HepG2 (cell line): ENCODE measurements around the gene SEC14L5. TPM values are rescaled to one million over a fixed set of nuclear protein-coding genes. Genes with fewer than 3 reads are reported as not detected.

Experiments used
- CAMTA2 ChIP-seq: sonication (generic); formaldehyde crosslinking; IDR thresholded peaks from 2 replicates; pipeline ENCODE4 v1.4.0; 2020; ENCODE audit warnings: mild to moderate bottlenecking, missing genetic modification reagents, borderline replicate concordance
- CC2D1A ChIP-seq: sonication (generic); formaldehyde crosslinking; IDR thresholded peaks from 2 replicates; pipeline ENCODE4 v1.8.1; 2023; ENCODE audit warnings: mild to moderate bottlenecking, missing genetic modification reagents
- CHD2 ChIP-seq: IDR thresholded peaks from 2 replicates; pipeline ENCODE4 v1.6.1; 2011; ENCODE audit warnings: low read depth, low read length, improper control_type of control experiment
- DMAP1 ChIP-seq: IDR thresholded peaks from 2 replicates; pipeline ENCODE4 v1.6.1; 2016
- ESRRA ChIP-seq: sonication (generic); formaldehyde crosslinking; IDR thresholded peaks from 2 replicates; pipeline ENCODE4 v1.5.1; 2020; ENCODE audit warnings: mild to moderate bottlenecking, low read depth, missing genetic modification reagents
- GABPB1 ChIP-seq: IDR thresholded peaks from 2 replicates; pipeline ENCODE4 v1.6.1; 2016; ENCODE audit warnings: mild to moderate bottlenecking, missing genetic modification reagents, moderate library complexity, missing compliant biosample characterization
- KDM4B ChIP-seq: sonication (generic); formaldehyde crosslinking; IDR thresholded peaks from 2 replicates; pipeline ENCODE4 v1.4.0; 2020; ENCODE audit warnings: missing genetic modification reagents
- MAZ ChIP-seq, 2 experiments: sonication (generic) in 1 of 2; formaldehyde crosslinking in 1 of 2; IDR thresholded peaks; 2 replicates each; pipeline versions ENCODE4 v1.5.0 to v1.6.1; 2012 to 2020; ENCODE audit warnings: low read depth in 2 of 2, mild to moderate bottlenecking in 2 of 2, borderline replicate concordance in 1 of 2, improper control_type of control experiment in 1 of 2, low read length in 1 of 2, missing genetic modification reagents in 1 of 2, moderate library complexity in 1 of 2
- NFATC3 ChIP-seq: sonication (generic); formaldehyde crosslinking; IDR thresholded peaks from 2 replicates; pipeline ENCODE4 v1.5.1; 2020; ENCODE audit warnings: mild to moderate bottlenecking, missing genetic modification reagents
- NFKBIZ ChIP-seq: IDR thresholded peaks from 2 replicates; pipeline ENCODE4 v1.6.1; 2018; ENCODE audit warnings: missing genetic modification reagents, missing compliant biosample characterization
- PHF20 ChIP-seq: sonication (generic); formaldehyde crosslinking; IDR thresholded peaks from 2 replicates; pipeline ENCODE4 v1.5.0; 2020; ENCODE audit warnings: mild to moderate bottlenecking, missing genetic modification reagents
- POLR2AphosphoS5 ChIP-seq: IDR thresholded peaks from 2 replicates; pipeline ENCODE4 v1.6.1; 2012; ENCODE audit warnings: low read depth, low read length
- PRMT3 ChIP-seq: sonication (generic); formaldehyde crosslinking; IDR thresholded peaks from 2 replicates; pipeline ENCODE4 v1.8.1; 2022; ENCODE audit warnings: low read depth, mild to moderate bottlenecking, moderate library complexity, missing genetic modification reagents, borderline replicate concordance
- RNF2 ChIP-seq: fragments of 450-650 bp; conservative IDR thresholded peaks from 2 replicates; pipeline ENCODE4 v1.6.1; 2016; ENCODE audit warnings: low read depth
- SMC3 ChIP-seq: IDR thresholded peaks from 2 replicates; pipeline ENCODE4 v1.6.1; 2011; ENCODE audit warnings: low read length, improper control_type of control experiment
- TFDP1 ChIP-seq: IDR thresholded peaks from 2 replicates; pipeline ENCODE4 v1.6.1; 2016; ENCODE audit warnings: missing compliant biosample characterization, missing genetic modification reagents, borderline replicate concordance
- ZFP82 ChIP-seq: sonication (generic); formaldehyde crosslinking; IDR thresholded peaks from 2 replicates; pipeline ENCODE4 v1.5.1; 2020; ENCODE audit warnings: mild to moderate bottlenecking, missing genetic modification reagents, borderline replicate concordance
- ZKSCAN1 ChIP-seq: fragments of 150-350 bp; IDR thresholded peaks from 2 replicates; pipeline ENCODE4 v1.6.1; 2014; ENCODE audit warnings: low read length
- ZNF20 ChIP-seq: sonication (generic); formaldehyde crosslinking; IDR thresholded peaks from 2 replicates; pipeline ENCODE4 v1.4.0; 2020; ENCODE audit warnings: mild to moderate bottlenecking, moderate library complexity, missing genetic modification reagents
- ZNF550 ChIP-seq: sonication (generic); formaldehyde crosslinking; IDR thresholded peaks from 2 replicates; pipeline ENCODE4 v1.4.0; 2020; ENCODE audit warnings: mild to moderate bottlenecking, missing genetic modification reagents, borderline replicate concordance
- ZNF687 ChIP-seq: sonication (generic); formaldehyde crosslinking; IDR thresholded peaks from 2 replicates; pipeline ENCODE4 v1.5.1; 2020; ENCODE audit warnings: mild to moderate bottlenecking, missing genetic modification reagents, moderate library complexity
- ZNF746 ChIP-seq: sonication (generic); formaldehyde crosslinking; IDR thresholded peaks from 2 replicates; pipeline ENCODE4 v1.8.0; 2022; ENCODE audit warnings: mild to moderate bottlenecking, missing genetic modification reagents
- ZNF775 ChIP-seq: sonication (generic); formaldehyde crosslinking; IDR thresholded peaks from 2 replicates; pipeline ENCODE4 v1.4.0; 2020; ENCODE audit warnings: missing genetic modification reagents, mild to moderate bottlenecking, moderate library complexity, borderline replicate concordance
- ZNF839 ChIP-seq: sonication (generic); formaldehyde crosslinking; IDR thresholded peaks from 2 replicates; pipeline ENCODE4 v1.4.0; 2020; ENCODE audit warnings: missing genetic modification reagents, mild to moderate bottlenecking, borderline replicate concordance
- ZSCAN22 ChIP-seq: sonication (generic); formaldehyde crosslinking; IDR thresholded peaks from 2 replicates; pipeline ENCODE4 v1.4.0; 2020; ENCODE audit warnings: mild to moderate bottlenecking, missing genetic modification reagents
- polyA plus RNA-seq, 8 experiments: library from polyadenylated mRNA; depleted of rRNA in 3 of 8; stranded (reverse) in 7 of 8; unstranded in 1 of 8; fragments of >200 nt; fragmentation: Illumina TruSeq in 4 of 8; extraction: Trizol in 4 of 8; gene quantifications; 2 replicates each; pipeline versions ENCODE4 v1.2.1 to v1.2.3, GENCODE V29; 2011 to 2016; ENCODE audit warnings: low read depth in 4 of 8, missing spikeins in 1 of 8, mixed read lengths in 1 of 8; ENCODE audit not compliant: insufficient read depth in 1 of 8
- total RNA-seq, 5 experiments: library from RNA; depleted of rRNA; stranded (reverse); fragments of >200 nt; fragmentation: Illumina TruSeq; extraction: Trizol; gene quantifications; 2 replicates each; pipeline ENCODE4 v1.2.3, GENCODE V29; 2016; ENCODE audit warnings: low read depth in 1 of 5

Gene SEC14L5
- total and polyA plus RNA-seq, 2 of the 13 experiments (the other 11 are each of a cell fraction or from before 2014, with no cell fraction given): 0.40 to 0.42 TPM

- TF ChIP-seq MAZ (IDR thresholded peaks at IDR 0.05; ENCODE audit: borderline replicate concordance, low read depth, low read length): no peak
- peak; percentile 89; the same call in 1 of the 2 replicates for TF ChIP-seq MAZ (CRISPR knock-in tag; IDR thresholded peaks at IDR 0.05; ENCODE audit: low read depth)
- TF ChIP-seq ZNF20: peak; percentile 55; the same call in 1 of the 2 replicates
- no peak for TF ChIP-seq ZNF775 (CRISPR knock-in tag)
- TF ChIP-seq ZFP82 (CRISPR knock-in tag): no peak
- TF ChIP-seq CAMTA2 (CRISPR knock-in tag): peak; percentile 36; the same call in 1 of the 2 replicates
- TF ChIP-seq SMC3: no peak
- TF ChIP-seq ZNF687 (CRISPR knock-in tag): peak; percentile 90
- no peak; the same call in 1 of the 2 replicates for TF ChIP-seq ZSCAN22 (CRISPR knock-in tag)
- TF ChIP-seq GABPB1: peak; percentile 92
- peak; percentile 86 for TF ChIP-seq KDM4B (CRISPR knock-in tag)
- TF ChIP-seq RNF2: peak; percentile 83; the same call in 1 of the 2 replicates
- TF ChIP-seq CC2D1A: 0 out of 2 replicates have a peak, but pooled peaks have one; percentile 39
- peak; percentile 84 for TF ChIP-seq ZNF839 (CRISPR knock-in tag)
- peak; percentile 30; the same call in 1 of the 2 replicates for TF ChIP-seq CHD2
- peak; percentile 100 for TF ChIP-seq PHF20 (CRISPR knock-in tag)
- 0 out of 2 replicates have a peak, but pooled peaks have one; percentile 21 for TF ChIP-seq PRMT3 (CRISPR knock-in tag)
- peak; percentile 34; the same call in 1 of the 2 replicates for TF ChIP-seq ZNF550 (CRISPR knock-in tag)
- peak; percentile 88 for TF ChIP-seq DMAP1
- TF ChIP-seq NFKBIZ (CRISPR knock-in tag): peak; percentile 95
- peak; percentile 69; the same call in 1 of the 2 replicates for TF ChIP-seq TFDP1
- TF ChIP-seq ZNF746: no peak
- TF ChIP-seq ESRRA: no peak
- 0 out of 2 replicates have a peak, but pooled peaks have one; percentile 52 for TF ChIP-seq NFATC3 (CRISPR knock-in tag)
- peak; percentile 78 for TF ChIP-seq POLR2AphosphoS5
- TF ChIP-seq ZKSCAN1: peak; percentile 71
Observed at GRCh38 chr16:5033256-5034166, 75.4 kb downstream of the SEC14L5 start, which contains the start of gene NAGPA (continued).
